ENCODE data around the gene MUC20.
"Not testable (repeated sequence)": the region's sequence is repeated elsewhere in the genome, so short reads cannot be mapped to it uniquely, and the experiment has no call there.

Gene MUC20

GRCh38 chr3:195773956-195774537 lies 53.3 kb downstream of the MUC20 start:
- no peak for DNase-seq

DNA sequence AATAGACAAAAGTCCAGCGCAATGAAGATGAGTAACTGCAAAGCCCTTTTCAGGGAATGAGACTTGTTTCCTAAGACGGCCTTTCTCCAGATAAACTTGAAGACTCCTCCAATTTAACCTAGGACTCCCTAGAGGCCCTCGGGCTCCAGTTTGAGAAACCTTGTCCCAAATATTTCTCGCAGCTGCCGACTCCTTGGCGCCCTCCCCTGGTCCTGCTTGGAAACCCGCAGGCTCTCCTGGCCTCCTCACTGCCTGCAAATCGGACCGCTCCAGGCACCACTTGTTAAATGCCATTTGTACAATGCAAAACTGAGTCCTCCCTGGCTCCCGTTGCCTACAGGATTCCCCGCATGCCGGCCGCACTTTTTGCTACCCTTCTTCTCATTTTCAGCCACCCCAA lies 54.1 kb downstream of the MUC20 start:
- DNase-seq, result no peak

DNA sequence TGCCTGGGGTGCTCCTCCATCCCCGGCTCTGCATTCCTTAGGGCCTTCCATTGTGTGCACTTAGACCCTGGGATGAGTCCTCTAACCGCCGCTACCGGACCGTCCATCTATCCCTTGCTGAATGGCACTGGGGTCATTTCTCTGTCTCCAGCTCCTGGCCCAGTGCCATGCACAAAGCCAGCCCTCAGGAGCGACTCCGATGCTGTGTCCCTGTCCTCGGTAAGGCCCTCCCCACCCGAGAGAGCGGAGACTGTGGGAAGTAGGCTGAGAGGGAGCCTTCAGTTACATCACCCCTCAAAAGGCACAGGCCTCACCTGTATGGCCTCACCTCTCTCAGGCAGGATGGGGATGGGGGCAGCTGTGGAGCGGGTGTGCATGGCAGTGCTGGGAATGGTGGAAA lies 57.2 kb downstream of the MUC20 start:
- no peak for DNase-seq

GRCh38 chr3:195781236-195781635 lies 60.5 kb downstream of the MUC20 start:
- not testable (repeated sequence) for DNase-seq

All from stimulated activated CD4-positive, alpha-beta T cell treated with anti-CD3 and anti-CD28 coated beads, Interleukin-4, amount 100 ng/mL, for 24 hours (primary cell).